ENCODE data around the gene CTAGE8.
"Not testable (repeated sequence)": the region's sequence is repeated elsewhere in the genome, so short reads cannot be mapped to it uniquely, and the experiment has no call there.

Gene CTAGE8

DNA sequence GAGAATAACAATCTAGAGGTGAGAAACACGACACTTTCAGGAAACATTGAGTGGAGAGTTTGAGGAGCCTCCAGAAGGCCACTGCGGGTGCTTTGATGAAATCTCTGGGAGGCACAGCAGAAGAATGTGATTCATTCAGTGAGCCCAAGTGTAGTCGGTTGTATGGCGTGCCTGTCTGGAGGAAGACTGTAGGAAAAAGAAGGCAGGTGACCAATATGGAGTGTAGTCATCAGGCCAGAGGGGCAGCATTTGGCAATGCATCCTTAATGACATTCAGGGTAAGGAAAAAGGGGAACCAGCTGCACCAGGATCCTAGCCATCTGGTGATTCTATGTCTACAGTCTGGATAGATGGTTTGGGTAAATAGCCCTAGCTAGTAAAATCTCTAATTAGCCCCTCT, 16.8 kb downstream of the CTAGE8 start:
- DNase-seq: not testable (repeated sequence)

DNA sequence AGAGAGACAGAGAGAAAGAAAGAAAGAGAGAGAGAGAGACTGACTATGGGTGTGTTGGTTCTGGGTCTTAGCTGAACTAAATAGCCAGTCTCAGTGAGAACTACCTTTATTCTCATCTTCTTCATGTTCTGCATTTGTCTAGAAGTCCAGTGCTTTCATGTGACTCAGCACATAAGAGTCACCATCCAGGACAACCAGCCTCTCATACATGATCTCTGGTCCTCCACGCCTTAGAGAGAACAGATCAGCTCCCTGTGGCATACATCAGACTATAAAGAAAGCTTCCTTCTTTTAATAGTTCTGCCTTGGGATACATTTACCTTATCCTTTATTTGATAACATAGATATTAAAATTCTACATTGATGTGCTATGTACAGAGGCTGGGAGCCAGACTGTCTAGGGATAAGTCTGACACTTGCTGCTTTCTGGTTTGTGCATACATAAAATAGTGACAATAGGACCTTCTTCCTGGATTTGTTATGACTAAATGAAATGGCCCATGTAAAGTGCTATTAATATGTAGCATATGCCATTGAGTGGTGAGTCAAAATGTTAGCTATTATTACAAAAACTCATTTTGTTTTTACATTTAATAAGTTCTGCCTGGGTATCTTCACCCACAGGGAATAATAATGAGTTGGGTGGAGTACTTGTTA, 21.3 kb downstream of the CTAGE8 start:
- DNase-seq: not testable (repeated sequence)

DNA sequence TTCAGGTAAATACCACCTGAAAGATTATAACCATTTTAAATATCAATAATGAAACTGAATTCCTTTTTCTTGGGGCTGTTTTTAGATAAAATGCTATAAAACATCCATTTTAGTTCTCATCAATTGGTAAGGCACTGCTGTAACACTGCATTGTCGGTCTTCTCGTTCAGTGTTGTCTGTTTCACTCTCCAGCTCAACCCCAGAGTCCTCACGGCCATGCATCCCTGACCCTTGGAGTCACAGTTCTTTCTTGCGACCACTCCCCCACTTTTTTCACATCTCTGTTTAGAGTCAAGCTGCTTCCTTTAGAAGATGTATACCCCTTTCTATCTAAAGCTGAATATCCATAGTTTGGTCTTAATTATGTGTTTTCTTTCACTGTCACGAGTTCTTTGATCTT, 22.1 kb downstream of the CTAGE8 start:
- not testable (repeated sequence) for DNase-seq

DNA sequence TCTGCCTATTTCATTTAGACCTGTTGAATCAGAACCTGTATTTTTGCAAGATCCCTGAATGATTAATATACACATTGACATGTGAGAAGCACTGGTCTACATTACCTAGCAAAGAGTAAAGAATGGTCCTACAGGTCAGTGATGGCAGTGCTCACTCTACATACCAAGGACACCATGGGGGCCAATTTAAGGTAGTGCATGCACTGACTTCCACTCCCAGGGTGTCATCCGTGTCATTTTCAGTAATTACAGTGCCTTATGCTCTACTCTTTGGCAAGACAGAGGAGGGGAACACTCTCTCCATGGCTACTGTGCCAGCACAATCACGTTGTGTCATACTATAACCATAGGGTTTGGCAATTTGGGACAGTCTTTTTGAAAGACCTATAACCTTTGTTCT, 23.7 kb downstream of the CTAGE8 start:
- not testable (repeated sequence) for DNase-seq

DNA sequence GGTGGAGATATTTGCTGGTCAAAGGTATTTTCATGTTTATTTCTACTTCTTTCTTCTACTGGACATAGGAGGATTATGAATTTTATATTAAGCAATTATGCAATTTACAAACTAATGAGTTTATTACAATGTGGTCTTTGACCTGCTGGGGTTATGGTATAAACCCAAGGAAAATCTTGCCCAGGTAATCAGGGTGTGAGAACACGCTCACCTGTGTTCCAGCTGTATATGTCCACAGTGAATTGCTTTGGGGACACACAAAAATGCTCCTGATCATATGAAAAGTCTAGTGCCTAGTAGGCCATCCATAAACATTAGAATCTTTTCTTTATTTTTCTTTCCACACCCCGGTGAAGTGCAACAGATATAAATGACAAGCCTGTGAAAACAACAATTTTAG, 29.7 kb downstream of the CTAGE8 start, which contains the start of gene OR2A42:
Gene OR2A42, minus strand, starts transcription at position 241 of the 400 bp plus-strand sequence. CDS start 6,762 bp downstream, outside the sequence.
- DNase-seq: not testable (repeated sequence)

DNA sequence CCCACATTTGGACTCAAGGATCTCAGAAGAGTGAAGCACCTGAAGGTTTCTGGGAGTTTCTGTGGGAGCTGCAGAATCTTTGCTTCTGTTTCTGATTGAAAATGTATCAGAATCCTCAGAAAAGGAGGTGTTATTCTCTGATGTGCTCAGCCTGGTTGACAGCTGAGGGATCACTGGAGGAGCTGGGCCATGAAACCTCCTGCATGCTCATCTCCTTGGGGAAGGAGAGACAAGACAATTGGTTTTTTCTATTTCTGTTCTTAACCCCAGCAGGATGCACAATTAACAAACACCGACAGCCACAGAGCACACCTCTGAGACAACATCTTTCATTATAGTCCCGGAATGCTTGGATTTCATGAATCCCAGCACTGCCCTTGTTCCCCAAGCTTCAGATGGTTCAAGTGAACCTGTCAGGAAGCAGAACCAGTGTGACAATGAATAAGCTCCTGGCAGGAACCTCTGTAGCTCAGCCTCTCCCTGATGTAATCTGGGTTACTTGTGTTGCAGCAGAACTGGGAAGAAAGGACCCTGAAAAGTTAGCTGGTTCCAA, 30.5 kb downstream of the CTAGE8 start:
- DNase-seq: not testable (repeated sequence)

DNA sequence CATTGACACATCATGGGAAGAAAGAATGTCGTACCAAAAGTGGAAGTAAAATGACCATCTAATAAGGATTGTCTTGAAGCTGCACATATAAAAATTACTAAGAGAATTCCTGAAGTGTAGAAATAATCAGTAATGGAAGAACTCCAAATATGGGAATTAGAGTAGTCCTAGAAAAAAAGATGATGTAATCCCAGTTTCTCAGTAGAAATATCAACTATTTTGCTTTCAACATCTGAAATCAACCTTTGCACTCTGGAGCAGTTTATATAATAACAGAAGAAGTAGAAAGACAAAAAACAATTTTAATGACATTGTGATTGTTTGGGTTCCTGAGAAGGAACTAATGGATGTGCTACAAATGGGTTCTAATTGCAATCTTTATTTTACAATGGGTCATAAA, 36.0 kb downstream of the CTAGE8 start:
- not testable (repeated sequence) for DNase-seq

DNA sequence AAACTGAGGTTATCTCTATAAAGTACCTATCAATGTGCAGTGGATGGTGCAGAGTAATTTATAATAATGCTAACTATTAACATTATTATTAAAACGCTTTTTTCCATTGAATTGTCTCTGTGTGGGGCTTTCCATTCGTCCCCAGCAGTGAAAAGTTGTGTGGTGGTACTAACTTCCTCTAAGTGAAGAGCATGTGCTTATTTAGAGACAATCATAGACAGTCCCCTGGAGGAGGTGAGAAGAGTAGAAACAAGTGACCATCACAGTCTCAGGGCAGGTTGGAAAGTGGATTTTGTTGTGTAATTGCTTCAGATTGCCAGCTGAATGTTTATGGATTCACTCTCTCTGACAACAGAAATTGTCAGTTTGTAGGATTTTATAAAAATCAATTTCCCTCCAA, 38.1 kb downstream of the CTAGE8 start:
- DNase-seq: not testable (repeated sequence)

DNA sequence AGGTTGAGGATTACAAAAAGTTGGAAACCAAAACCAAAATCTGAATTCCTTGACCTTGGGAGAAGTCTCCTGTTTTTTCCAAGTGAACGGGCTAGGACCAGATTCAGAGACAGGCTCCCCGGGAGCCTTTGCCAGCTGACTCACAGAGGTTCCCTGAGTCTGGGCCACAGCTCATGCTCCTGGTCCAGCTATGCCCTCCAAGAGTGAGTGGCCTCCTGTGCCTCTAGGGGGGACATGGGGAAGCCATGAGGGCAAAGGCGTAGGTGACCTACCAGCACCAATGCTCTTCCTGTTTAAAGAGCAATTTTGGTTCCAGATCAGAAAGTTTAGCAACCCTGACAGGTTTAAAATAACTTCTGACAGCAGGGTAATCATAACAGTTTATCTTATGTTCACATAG, 40.3 kb downstream of the CTAGE8 start:
- not testable (repeated sequence) for DNase-seq

DNA sequence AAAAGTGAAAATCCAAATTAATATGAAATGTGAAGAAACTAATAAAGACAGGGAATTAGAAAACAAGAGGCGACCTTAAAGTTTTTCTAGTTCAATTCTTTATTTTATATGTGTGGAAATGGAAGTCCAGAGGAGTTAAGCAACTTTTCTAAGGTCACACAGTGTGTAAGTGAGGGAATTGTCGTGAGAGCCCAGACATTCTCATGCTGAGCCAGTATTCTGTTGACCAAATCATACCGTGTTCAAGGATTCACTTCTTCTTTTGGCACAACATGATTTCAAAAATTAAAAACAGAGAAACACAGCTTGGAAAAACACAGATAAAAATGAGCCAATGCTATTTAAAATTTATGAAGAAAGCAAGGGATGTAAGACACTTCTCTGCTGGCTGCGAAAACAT, 42.2 kb downstream of the CTAGE8 start:
- DNase-seq: not testable (repeated sequence)

DNA sequence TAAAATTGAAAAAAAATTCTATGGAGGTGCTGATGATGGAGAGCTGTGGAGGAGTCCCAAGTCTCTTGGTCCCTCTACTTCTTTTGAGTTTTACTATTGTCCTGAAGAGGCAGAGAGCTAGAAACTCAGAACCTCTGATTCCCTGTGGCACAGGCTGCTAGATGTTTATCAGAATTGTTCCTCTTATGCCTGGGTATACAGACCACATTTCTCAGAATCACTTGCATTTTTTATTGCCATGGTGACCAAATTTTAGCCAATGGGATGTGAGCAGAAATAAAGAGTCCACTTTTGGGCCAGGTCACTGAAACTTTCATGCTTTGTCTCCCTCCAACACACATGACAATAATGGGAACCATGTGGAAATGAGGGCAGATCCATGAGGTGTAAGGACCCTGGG, 45.4 kb downstream of the CTAGE8 start:
- DNase-seq: not testable (repeated sequence)

DNA sequence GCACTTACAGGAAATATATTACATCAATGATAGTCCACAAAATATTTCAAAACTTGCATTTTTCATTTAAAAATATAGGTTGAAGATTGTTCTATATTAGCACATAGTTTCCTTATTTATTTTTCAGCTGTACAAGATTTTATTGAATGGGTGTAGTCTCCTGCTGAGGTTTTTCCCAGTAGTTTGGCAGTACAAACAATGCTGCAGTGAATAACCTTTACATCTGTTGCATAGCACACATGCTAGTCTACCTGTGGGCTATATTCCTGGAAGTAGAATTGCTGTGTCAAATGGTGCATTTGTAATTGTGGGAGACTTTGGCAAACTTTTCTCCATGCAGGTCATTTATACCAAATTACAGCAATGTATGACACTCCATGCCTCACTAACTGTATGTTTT, 48.6 kb downstream of the CTAGE8 start:
- DNase-seq: not testable (repeated sequence)

DNA sequence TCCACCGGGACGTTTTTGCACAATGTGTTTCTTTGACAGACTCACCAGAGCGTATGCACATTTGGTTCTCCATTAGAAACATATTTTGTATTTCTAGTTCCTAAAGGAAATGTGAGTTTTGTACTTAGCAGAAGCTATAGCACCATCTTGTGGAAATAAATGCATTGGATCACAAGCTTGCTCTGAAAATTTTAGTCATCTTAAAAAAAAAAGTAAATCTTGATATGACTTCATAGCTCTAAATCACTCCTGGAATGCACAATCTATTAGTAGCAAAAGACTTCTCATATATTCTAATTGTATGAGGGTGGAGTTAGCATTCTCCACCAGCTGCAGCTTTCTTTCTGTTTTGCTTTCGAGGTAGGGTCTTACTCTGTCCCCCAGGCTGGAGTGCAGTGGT, 49.9 kb downstream of the CTAGE8 start:
- DNase-seq: not testable (repeated sequence)

DNA sequence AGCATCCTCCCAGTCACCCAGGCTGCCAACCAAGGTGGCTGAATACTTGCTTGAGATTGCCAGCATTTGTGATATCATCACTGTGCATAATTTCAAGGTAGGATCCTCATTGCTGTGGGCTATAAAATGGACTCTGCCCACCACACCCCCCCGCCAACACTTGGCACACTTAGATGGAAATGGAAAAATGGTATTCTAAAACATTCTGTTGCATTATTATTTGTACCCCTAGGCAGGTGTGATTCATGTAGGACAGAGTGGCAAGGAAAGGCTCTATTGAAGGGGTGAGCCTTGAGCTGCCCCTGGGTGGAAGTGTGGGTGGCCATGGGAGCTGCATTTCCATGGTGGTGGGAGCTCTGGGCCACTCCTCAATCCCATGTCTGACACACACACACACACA, 50.5 kb downstream of the CTAGE8 start:
- DNase-seq: not testable (repeated sequence)

DNA sequence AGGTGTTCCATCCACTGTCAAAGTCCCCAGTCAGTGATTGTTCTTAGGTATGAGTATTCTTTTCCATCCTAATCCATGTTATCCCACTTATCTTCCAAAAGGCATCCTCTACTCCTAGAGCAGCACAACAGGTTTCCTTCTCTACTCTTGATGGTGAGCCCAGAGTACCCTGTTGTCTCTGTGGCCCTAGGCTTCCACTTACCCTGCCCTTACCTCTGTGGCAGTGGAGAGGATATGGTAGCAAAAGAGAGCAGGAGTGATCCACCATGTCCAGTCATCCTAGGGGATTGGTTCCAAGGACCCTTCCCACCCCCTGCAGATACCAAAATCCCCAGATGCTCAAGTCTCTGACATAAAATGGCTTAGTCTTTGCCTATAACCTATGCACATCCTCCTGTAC, 51.9 kb downstream of the CTAGE8 start:
- DNase-seq: not testable (repeated sequence)
